ENCODE measurements around the gene KCNG2. TPM values are rescaled to one million over a fixed set of nuclear protein-coding genes. Genes with fewer than 3 reads are reported as not detected.

The KCNG2 gene
- total RNA-seq, 1 donor from 2014 or later: under 0.01 TPM

DNA sequence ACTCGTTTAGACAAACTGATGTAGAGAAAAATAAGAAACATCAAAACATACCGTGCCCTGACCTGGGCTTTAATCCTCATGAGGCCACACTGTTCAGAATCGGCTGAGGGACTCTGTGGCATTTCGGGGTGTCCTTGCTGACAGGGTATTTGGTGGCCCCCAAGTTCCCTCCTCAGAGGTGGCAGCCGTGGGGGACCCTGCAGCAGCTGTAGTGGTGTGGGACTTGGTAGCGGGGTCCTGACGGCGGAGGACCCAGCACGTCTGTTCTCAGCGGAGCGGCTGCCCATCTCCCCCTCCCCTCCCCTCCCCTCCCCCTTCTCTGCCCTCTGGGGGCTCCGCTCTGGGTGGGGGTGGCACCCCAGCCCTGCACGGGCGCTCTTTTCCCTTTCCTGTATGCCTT is 18.4 kb downstream of the KCNG2 start:
- FAIRE-seq: no peak
- no peak for DNase-seq (ENCODE audit: low spot score in 2 of 2)

DNA sequence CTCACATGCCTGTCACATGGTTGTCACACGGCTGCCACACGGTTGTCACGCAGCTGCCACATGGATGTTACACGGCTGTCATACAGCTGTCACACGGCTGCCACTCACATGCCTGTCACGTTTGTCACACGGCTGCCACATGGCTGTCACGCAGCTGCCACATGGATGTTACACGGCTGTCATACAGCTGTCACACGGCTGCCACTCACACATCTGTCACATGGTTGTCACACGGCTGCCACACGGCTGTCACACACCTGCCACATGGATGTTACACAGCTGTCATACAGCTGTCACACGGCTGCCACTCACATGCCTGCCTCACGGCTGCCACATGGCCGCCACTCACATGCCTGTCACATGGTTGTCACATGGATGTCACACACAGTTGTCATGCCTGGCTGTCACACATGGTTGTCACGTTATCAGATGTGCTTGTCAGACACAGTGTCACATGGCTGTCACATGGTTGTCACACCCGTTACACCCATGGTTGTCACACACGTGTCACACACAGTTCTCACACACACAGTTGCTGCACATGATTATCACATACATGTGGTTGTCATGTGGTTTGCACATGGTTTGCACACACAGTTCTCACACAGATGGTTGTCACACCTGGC is 19.4 kb downstream of the KCNG2 start:
- FAIRE-seq: no peak
- DNase-seq (ENCODE audit: low spot score in 2 of 2): no peak

DNA sequence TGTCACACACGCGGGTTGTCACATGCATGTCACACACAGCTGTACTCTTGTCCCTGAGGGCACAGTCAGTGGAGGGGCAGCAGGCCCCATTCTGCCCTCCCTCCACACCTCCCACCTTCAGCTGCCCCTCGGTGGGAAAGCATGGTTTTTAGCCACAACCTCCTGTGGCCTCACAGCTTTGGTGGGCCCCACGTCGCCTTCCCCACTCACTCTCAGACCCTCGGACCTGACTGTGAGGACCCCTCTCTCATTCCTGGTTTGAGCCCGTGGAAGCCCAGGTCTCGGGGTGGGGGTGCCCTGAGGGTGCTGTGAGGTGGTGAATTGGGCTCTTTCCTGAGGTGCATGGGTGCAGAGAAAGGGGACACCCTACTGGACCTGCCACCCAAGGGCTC is 19.9 kb downstream of the KCNG2 start:
- FAIRE-seq (no peak), DNase-seq (ENCODE audit: low spot score in 2 of 2) (no peak)

DNA sequence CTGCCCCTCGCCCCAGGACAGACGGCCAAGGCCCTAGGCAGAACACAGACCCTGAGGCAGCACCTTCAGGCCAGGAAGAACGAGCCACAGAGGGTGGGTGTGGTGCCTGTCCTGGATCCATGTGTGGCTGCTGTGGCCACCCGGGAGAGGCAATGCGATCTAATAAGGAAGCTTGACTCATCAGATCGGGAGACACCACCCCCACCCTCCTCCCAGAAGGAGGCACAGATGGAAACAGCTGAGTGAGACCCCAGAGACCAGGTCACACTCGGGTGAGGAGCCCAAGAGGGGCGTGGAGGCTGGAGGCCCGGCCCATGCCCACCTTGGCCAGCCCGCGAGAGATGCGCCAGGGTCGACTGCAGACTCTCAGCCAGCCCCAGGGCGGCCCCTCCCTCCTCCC is 20.3 kb downstream of the KCNG2 start:
- DNase-seq (ENCODE audit: low spot score in 2 of 2): no peak
- FAIRE-seq: no peak

DNA sequence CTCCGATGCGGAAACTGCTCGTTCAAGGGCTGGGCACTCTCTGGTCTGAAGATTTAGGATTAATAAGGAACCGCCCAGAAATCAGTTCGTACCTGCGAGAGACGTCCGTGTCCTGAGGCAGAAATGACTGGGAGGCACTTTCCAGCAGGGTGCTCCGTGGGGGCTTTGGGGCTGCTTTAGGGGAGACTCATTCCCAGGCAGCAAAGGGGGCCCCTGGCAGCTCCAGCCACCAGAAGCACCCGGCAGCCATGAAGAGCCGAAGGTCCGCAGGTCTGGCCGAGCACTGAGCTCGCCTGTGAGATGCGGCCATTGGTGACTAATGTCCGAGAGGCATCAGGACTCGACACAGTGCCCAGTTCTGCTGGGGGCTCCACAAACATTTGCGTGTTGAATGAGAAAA is 20.9 kb downstream of the KCNG2 start:
- FAIRE-seq: no peak
- DNase-seq (ENCODE audit: low spot score in 2 of 2): no peak

DNA sequence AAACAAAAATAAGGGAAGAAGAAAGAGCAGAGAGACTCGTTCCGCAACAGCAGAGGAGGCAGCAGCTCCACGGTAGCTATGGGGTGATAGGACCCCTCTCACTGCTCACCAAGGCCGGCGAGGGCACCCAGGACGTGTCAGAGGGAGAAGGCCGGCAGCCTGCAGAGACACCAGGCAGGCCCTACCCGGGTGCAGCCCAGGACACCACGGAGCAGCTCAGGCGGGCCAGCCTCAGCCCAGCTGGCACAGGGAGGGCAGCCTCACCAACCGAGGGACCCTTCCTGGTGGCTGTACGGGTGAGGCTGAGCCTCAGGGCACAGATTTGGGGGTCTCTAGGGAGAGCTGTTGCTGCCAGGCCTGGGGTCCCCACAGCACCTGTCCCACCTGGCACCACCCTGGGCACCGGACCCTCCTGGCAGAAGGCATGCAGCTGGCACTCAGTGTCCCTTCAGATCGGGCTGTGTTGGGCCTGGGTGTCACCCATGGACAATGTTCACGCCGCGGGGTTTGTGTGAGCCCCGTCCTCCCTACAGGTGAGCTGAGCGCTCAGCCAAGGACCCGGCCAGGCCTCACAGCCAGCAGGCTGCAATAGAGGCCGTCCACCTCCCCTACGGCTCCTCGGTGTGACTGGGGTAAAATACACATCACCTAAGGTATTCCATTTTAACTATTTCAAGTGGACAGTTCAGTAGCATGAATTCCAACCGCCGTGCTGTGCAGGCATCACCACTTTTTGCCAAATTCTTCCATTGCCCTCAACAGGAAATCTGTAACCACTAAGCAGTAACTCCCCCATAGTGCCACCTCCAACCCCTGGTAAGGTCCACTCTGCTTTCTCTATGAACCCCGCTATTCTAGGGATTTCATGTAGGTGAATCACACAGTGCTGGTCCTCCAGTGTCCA is 21.6 kb downstream of the KCNG2 start:
- no peak for FAIRE-seq
- DNase-seq (ENCODE audit: low spot score in 2 of 2): no peak

DNA sequence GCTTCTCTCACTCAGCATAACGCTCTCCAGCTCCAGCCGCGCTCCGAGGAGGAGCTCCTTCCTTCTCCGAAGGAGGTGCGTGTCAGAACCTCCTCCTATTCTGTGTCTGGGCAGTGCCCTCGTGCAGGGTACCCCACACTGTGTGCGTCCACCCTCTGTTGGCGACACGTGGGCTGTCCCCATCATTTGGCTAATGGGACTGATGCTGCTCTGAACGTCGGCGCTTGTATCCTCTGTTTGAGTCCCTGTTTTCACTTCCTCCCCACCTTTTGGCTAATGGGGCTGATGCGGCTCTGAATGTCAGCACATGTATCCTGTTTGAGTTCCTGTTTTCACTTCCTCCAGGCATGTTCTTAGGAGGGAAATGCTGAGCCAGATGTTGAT is 22.2 kb downstream of the KCNG2 start:
- no peak for DNase-seq (ENCODE audit: low spot score in 2 of 2)
- no peak for FAIRE-seq

DNA sequence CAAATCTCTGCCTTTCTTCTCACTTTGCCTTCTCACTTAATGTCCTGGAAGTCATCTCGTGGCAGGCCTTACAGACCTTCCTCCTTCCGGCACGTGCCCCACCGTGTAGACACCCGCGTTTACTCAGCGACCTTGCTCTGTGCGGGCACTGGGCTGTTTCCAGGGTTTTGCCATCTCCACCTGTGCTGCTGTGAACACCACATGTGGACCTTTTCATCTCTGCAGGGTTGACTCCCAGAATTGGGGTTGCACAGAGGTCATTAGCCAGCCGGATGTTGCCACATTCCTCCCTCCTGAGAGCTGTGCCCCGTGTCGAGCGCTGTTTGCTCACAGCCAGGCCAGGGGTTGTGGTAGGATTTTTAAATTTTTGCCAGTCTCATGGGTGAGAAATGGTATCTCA is 25.4 kb downstream of the KCNG2 start:
- FAIRE-seq (no peak), DNase-seq (ENCODE audit: low spot score in 2 of 2) (no peak)

DNA sequence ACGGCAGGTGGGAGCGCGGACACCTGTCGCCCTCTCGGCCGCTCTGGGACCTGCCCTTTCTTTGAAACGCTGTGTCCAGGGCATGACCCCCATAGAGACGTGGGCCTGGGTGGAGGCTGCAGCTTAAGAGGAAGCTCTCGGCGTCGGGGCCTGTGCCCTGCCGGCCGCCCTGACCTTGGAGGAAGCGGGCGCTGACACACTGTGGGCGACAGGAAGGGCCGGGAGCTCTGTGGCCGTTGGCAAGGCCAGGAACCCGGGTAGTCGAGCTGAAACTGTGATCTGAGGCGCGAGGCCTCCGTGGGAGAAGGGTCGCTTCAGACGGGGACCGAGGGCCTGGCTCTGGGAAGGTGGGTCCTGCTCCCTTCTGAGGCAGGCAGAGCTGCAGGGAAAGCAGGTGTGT is 28.2 kb downstream of the KCNG2 start:
- FAIRE-seq (no peak), DNase-seq (ENCODE audit: low spot score in 2 of 2) (no peak)

DNA sequence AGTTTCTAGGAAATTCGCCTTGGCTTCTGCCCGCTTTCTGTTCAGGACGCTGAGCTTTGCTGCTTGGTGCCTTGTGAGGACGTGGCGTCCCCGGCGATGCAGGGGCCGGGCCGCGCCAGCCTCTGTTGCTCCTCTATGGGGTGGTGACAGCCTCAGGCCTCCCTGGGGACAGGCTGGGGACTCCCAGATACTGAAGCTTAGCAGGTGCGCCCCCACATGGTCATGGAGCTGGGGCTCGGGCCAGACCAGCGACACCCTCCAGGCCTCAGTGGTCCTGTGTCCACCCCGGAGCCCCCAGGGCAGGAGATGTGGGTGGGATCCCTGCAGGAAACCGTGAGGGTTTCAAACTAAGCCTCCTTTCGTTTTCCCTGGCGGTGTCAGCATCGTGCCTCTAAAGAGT is 29.2 kb downstream of the KCNG2 start:
- FAIRE-seq (no peak), DNase-seq (ENCODE audit: low spot score in 2 of 2) (no peak)

DNA sequence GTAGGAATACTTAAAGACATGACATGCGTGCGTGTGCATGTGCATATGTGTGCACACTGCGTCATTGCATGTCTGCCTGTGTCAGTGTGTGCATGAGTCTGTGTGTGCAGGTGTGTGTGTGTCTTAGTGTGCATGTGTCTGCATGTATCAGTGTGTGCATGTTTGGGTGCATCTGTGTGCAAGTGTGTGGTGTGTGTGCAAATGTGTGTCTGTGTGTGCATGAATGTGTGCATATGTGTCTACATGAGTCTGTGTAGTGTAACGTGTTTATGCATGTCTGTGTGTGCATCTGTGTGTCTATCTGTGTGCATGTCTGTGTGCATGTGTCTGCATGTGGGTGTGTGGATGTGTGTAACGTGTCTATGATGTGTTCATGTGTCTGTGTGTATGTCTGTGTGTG is 30.5 kb downstream of the KCNG2 start:
- FAIRE-seq (no peak), DNase-seq (ENCODE audit: low spot score in 2 of 2) (no peak)

DNA sequence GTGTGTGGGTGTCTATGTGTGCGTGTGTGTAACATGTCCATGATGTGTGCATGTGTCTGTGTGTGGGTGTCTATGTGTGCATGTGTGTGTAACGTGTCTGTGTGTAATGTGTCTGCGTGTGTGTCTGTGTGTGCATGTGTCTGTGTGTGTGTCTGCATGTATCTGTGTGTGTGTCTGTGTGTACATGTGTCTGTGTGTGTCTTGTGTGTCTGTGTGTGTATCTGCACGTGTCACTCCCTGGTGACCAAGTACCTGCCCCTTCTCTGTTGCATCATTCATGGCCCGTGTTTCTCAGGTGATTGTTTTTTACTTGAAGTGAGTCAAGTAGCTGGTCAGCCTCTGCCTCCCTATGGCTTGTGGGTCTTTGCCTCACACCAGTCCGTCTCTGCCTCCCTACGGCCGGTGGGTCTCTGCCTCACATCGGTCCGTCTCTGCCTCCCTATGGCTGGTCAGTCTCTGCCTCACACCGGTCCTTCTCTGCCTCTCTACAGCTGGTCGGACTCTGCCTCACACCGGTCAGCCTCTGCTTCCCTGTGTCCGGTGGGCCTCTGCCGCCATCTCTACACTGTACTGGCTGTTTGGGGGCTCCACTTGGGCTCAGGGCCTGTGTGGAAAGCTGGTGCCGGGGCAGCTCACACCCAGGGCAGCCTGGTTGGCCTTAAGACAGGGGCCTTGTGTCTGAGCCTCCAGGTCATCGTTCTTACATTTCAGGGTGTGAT is 31.6 kb downstream of the KCNG2 start:
- FAIRE-seq: no peak

DNA sequence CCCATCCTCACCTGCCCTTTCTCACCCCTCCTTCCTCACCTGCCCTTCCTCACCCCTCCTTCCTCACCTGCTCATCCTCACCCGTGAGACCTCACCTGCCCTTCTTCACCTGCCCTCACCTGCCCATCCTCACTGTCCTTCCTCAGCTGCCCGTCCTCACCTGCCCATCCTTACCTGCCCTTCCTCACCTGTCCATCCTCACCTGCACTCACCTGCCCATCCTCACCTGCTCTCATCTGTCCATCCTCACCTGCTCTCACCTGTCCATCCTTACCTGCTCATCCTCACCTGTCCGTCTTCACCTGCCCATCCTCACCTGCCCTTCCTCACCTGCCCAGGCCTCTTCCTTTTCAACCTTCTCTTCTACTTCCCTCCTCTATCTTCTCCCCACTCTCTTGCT is 34.4 kb downstream of the KCNG2 start:
- DNase-seq (ENCODE audit: low spot score in 2 of 2) (no peak), FAIRE-seq (no peak)

More for the DNA sequence above, 31.6 kb downstream of the KCNG2 start:
- no peak for DNase-seq (ENCODE audit: low spot score in 2 of 2)

DNA sequence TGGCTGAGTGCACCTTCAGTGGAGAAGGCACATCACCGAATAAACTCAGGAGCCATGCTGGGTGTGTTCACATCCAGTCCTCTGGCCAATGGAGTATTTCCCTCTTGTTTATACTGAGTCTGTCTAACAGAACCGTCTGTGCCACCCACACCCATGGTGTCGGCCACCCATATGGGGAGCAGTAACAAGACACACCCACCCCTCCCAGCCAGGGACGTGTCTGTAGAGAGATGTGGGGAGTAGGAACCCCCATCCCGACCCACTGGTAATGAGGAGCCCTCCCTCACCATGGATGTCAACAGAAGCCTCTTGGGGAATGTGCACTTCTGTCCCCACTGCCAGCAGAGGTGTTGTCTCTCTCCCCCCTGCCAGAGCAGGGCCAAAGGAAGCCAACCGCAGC is 37.1 kb downstream of the KCNG2 start:
- FAIRE-seq: no peak
- no peak for DNase-seq (ENCODE audit: low spot score in 2 of 2)

DNA sequence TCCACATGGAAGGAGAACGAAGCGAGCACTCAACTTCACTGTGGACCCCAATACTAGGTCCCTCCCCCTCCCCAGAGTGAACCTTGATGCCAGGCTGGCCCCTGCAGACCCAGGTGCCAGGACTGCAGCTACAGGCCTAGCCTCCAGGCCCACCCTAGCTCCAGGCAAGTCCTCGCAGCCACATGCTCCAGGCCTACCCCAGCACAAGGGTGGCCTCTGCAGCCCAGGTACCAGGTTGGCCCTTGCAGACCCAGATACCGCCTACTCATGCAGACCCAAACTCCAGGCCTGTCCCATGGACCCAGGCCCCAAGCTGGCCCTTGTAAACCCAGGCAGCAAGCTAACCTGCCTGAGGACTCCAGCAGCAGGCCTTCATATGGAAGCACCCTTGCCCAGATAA is 44.2 kb downstream of the KCNG2 start:
- no peak for FAIRE-seq
- no peak for DNase-seq (ENCODE audit: low spot score in 2 of 2)

DNA sequence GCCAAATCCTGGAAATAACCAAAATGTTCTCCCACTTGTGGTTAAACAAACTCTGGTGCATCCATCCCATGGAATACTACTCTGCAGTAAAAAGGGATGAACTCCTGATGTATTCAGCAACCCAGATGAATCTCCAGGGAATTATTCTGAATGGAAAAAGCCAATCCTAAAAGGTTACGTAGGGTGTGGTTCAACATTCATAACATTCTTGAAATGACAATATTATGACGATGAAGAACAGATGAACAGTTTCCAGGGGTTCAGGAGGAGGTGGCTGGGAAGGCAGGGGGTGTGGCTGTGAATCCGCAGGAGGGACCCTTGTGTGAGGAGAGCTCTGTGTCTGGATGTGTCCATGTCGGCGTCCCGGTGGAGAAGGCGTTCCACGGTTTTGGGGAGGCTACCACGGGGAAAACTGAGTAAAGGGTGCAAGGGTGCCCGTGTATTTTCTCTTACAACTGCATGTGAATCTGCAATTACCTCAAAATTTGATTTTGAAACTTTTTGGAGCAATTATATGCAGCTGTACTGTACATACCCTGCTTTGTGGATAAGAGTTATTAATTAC is 47.3 kb downstream of the KCNG2 start:
- FAIRE-seq (no peak), DNase-seq (ENCODE audit: low spot score in 2 of 2) (no peak)

DNA sequence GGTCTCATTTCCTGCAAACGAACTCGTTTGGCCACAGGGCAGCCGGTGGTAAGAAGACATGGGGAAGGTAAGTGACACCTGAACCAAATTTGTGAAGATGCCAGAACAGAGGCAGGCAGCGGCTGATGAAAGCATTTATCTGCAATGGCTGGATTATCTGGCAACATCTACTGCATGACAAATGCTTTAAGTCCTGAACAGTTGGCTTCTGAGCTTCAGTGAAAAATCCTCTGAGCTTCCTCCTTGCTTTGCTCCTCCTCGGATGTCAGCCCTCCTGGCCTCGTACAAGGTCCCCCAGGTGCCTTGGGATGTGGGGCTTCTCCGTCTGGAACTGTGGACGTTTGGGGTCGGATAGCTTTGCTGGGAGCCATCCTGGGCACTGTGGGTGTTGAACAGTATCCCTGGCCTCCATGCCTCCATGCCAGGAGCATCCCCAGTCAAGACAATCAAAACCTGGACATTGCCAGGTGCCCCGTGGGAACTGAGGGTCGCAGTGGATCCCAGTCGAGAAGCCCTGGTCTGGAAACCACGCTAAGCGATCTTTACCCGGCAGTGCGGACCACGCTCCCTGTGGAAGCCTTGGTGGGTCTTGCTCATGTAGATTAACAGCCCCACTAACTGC is 49.3 kb downstream of the KCNG2 start:
- DNase-seq (ENCODE audit: low spot score in 2 of 2) (no peak), FAIRE-seq (no peak)

DNA sequence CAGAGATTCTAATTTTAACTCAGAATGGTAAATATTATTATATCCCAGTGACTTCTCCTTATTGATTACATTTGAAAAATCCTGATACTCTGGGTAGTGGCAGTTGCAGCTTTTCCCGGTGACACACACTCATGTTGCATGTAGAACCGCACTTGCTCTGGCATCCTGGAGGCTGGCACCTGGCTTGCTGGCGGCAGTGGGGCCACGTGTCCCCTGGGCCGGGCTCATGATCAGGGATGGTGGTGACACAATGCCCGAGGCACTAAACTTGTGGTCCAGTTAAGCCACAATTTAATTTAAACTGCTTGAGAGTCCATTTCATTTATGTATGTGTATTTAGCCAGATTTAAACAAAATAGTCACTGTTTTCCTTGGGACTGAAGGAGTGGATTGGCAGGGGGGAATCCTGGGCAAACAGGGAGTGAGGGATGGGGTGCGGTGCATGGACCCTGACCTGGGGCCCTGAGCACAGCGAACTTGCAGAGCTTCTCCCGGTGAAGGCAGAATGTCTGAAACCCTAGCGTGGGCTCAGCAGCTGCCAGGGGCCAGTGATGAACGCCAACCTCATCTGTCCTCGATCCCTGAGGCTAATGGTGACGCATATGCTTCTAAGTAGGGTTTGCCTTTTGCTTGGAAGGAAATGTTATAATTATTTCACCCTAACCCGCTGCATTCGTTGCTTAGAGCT is 50.0 kb downstream of the KCNG2 start:
- DNase-seq (ENCODE audit: low spot score in 2 of 2): no peak
- no peak for FAIRE-seq

DNA sequence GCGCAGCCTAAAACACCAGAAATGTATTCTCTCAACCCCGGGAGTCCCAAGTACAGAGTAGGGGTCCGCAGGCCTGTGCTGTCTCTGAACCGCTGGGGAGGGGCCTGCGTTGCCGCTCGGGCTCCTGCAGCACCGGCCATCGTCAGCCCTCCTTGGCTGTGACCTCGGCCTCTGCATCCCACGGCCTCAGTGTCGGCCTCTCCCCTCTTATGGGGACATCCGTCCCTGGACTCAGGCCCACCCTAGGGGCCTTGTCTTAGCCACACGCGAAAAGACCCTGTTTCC is 50.5 kb downstream of the KCNG2 start:
- FAIRE-seq: no peak

DNA sequence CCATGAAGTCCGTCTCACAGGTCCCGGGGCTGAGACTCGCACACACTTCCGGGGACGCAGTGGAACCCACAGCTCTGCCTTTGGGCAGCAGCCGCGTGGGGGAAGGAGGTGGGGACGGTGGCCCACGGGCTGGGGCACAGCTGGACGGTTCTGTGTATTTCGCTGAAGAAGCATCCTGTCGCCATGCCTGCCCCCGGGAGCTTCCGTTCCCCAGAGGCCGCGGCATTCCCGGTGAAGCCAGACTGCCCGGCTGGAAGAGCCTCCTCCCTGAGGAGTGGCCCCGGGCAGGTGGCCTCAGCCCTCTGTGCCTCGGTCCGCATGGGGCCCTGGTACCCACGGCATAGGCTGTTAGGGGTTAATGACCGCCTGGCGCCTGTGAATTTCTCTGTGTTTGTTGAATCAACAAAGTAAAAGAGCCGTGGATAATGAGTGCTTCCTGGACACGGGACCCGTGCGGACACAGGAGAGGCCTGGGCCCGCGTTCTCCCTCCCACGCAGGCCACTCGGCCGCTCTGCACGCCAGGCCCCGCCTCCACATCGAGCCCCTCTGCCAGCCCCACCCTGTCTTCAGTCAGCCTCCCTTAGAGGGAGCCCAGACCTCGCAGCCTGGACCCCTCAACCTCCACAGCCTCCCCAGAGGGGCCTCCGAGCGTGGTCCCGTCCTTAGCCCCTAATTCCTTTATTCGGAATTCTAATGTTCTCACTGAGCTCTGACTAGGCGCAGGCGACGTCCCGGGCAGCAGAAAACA is 51.0 kb downstream of the KCNG2 start:
- DNase-seq (ENCODE audit: low spot score in 2 of 2) (no peak), FAIRE-seq (no peak)

More for the DNA sequence above, 50.5 kb downstream of the KCNG2 start:
- DNase-seq (ENCODE audit: low spot score in 2 of 2): no peak

Measured in frontal cortex (tissue), 4 donors.